Thyroid gland (tissue), 4 donors: ENCODE data around the gene SLCO2A1. TPM values are rescaled to one million over a fixed set of nuclear protein-coding genes. Genes with fewer than 3 reads are reported as not detected.

Experiments used
- DNase-seq, 2 donors: peaks; one replicate each; pipeline ENCODE4 v3.0.0-alpha.2; 2019
- H3K27ac ChIP-seq, 3 donors: fragments of 200-600 bp; sonication (generic); 1 replicate in 2 of 3; 2 replicates in 1 of 3; pipeline ENCODE4 v1.5.1; 2016 to 2019; ENCODE audit warnings: mild to moderate bottlenecking in 1 of 3, moderate library complexity in 1 of 3
- H3K27me3 ChIP-seq: fragments of 200-600 bp; sonication (generic); one replicate; pipeline ENCODE4 v1.5.1; 2019
- H3K36me3 ChIP-seq, 2 donors: fragments of 200-600 bp; sonication (generic); one replicate each; pipeline ENCODE4 v1.5.1; 2016 to 2019
- H3K4me1 ChIP-seq, 2 donors: fragments of 200-600 bp; sonication (generic); one replicate each; pipeline ENCODE4 v1.5.1; 2017 to 2019
- H3K4me3 ChIP-seq, 3 donors: fragments of 200-600 bp; sonication (generic); replicated peaks in 1 of 3; 1 replicate in 2 of 3; 2 replicates in 1 of 3; pipeline ENCODE4 v1.5.1; 2016; ENCODE audit warnings: mild to moderate bottlenecking in 1 of 3
- H3K9me3 ChIP-seq: fragments of 200-600 bp; sonication (generic); one replicate; pipeline ENCODE4 v1.5.1; 2017
- POLR2A ChIP-seq, 2 donors: fragments of 450-650 bp; IDR thresholded peaks; one replicate each; pipeline ENCODE4 v1.6.1; 2017; ENCODE audit warnings: antibody characterized with exemption in 2 of 2, mild to moderate bottlenecking in 2 of 2, moderate library complexity in 1 of 2
- WGBS, 2 donors: methylation state at CpG; one replicate each; pipeline ENCODE4 v1.1.5; 2017; 5-methylcytosine and 5-hydroxymethylcytosine counted together
- intact Hi-C: fragments of 100-400 bp; cut with DNase I; formaldehyde crosslinking; loops from one replicate; pipeline ENCODE4 v1.15.1; 2023
- total RNA-seq, 4 donors: library from RNA; depleted of rRNA; stranded (reverse); fragments of >200 nt; gene quantifications; one replicate each; pipeline ENCODE4 v1.2.3, GENCODE V29; 2016
- TF ChIP-seq, protein P1 (sequence below), 6 experiments: fragments of 200-600 bp in 3 of 6; fragments of 450-650 bp in 3 of 6; sonication (generic) in 3 of 6; IDR thresholded peaks; one replicate each; pipeline ENCODE4 v1.5.1; 2016 to 2019; ENCODE audit warnings: antibody characterized with exemption in 6 of 6, mild to moderate bottlenecking in 2 of 6, inconsistent platforms in 1 of 6, moderate library complexity in 1 of 6

The SLCO2A1 gene
- total RNA-seq, 4 donors from 2014 or later: 26.0 to 76.6 (median 41.0) TPM

DNA sequence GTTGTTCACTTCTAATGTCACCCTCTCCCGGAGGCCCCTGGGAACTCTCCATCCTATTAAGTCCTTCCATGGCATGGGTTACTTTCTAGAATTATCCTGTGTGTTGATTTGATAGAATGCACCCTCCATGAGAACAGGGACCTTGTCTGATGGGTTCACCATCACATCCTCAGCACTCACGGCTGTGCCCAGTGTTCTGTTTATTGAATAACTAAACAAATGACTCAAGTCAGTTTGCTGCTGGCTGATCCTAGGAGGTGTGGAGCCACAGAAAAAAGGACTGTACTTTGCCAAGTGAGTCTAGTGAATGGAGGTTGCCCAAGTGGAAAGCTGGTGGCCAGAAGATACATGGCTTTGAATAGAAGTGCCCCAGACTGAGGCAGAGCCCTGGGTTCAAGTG, 85.5 kb downstream of the SLCO2A1 start:
- intact Hi-C loops: no loop called here
- H3K4me1 ChIP-seq: peaks cover 3 to 13% of the 10 kb centered on the region in 2 donors
- no peaks in the 10 kb centered on the region for H3K27me3 ChIP-seq
- peaks cover 0 to 8% of the 10 kb centered on the region in 2 donors for H3K36me3 ChIP-seq
- DNase-seq: no peak
- 83 to 91% methylated on average over 2 of the region's 2 CpGs for WGBS, 2 donors
- no peaks in the 10 kb centered on the region for H3K9me3 ChIP-seq
- H3K27ac ChIP-seq: peak overlapping the region; percentile 11 to 53 (median 46)
- TF ChIP-seq, protein P1, sequence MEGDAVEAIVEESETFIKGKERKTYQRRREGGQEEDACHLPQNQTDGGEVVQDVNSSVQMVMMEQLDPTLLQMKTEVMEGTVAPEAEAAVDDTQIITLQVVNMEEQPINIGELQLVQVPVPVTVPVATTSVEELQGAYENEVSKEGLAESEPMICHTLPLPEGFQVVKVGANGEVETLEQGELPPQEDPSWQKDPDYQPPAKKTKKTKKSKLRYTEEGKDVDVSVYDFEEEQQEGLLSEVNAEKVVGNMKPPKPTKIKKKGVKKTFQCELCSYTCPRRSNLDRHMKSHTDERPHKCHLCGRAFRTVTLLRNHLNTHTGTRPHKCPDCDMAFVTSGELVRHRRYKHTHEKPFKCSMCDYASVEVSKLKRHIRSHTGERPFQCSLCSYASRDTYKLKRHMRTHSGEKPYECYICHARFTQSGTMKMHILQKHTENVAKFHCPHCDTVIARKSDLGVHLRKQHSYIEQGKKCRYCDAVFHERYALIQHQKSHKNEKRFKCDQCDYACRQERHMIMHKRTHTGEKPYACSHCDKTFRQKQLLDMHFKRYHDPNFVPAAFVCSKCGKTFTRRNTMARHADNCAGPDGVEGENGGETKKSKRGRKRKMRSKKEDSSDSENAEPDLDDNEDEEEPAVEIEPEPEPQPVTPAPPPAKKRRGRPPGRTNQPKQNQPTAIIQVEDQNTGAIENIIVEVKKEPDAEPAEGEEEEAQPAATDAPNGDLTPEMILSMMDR (IDR thresholded peaks at IDR 0.05): no peak
- no peak for TF ChIP-seq POLR2A (IDR thresholded peaks at IDR 0.05)
- H3K4me3 ChIP-seq: no peak overlapping the region

DNA sequence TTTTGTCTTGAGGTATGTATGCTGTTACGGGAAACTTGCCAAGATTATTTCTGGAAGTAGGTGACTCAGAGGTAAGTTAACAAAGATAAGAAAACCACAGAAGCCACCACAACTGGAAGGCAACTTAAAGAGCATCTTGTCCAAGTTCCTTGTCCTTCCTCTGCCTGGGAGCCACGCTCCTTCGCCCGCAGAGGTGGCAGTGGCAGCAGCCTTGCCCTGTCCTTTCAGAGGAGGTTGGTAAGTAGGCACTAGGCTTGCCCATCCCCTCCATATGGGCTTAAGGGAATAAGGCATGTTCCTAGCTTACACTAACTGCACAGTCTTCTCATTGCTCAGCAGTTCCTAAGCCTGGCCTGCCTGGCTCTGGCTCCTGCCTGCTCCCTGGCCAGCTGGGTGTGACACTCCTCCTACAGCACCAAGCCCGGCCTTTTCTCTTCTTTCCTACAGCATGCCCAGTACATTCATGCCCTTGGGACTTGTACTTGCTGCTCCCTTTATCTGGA, 86.0 kb downstream of the SLCO2A1 start:
- intact Hi-C loops: no loop called here
- H3K9me3 ChIP-seq: no peaks in the 10 kb centered on the region
- no peak overlapping the region for H3K4me3 ChIP-seq
- H3K27me3 ChIP-seq: no peaks in the 10 kb centered on the region
- WGBS, 2 donors: 86 to 90% methylated on average over 5 of the region's 5 CpGs
- H3K27ac ChIP-seq: peak overlapping the region in 2 of 3 donors; percentile 26 to 53
- DNase-seq: no peak
- TF ChIP-seq, protein P1 (IDR thresholded peaks at IDR 0.05): no peak
- TF ChIP-seq POLR2A (IDR thresholded peaks at IDR 0.05): no peak
- peaks cover 3 to 8% of the 10 kb centered on the region in 2 donors for H3K36me3 ChIP-seq
- H3K4me1 ChIP-seq: peaks cover 3 to 13% of the 10 kb centered on the region in 2 donors

DNA sequence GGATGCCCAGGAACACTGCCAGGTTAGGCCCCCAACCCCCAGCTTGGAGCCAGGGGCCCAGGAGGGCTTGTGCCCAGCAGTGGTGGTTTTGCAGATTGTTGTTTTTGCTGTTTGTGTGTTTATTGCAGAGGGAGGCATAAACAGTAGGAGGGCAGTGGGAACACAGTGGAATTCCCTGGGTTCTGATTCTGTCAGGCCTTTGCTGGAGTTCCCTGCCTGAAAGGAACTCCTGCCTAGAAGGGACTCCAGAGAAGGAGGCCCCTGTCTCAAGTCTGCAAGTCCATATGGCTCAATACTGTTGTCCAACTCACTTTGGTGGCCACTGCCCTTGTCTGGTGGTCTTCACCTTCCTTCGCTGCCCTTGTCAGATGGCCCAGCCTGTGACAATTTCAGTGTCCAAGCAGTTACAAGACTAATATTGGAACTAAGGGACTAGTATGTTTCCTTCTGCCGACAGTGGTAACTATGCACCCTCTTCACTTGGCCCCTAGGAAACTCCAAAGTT, 86.6 kb downstream of the SLCO2A1 start:
- Histone ChIP-seq H3K27ac (peak overlapping the region in 1 of 3 donors; percentile 26), H3K27me3 (no peaks in the 10 kb centered on the region), H3K4me1 (peaks cover 3 to 13% of the 10 kb centered on the region in 2 donors), H3K4me3 (no peak overlapping the region), H3K9me3 (no peaks in the 10 kb centered on the region), H3K36me3 (peaks cover 7 to 8% of the 10 kb centered on the region in 2 donors)
- 93 to 96% methylated on average over 2 of the region's 2 CpGs for WGBS, 2 donors
- intact Hi-C loops: no loop called here
- no peak for TF ChIP-seq POLR2A (IDR thresholded peaks at IDR 0.05)
- TF ChIP-seq, protein P1 (IDR thresholded peaks at IDR 0.05): no peak
- DNase-seq: no peak

DNA sequence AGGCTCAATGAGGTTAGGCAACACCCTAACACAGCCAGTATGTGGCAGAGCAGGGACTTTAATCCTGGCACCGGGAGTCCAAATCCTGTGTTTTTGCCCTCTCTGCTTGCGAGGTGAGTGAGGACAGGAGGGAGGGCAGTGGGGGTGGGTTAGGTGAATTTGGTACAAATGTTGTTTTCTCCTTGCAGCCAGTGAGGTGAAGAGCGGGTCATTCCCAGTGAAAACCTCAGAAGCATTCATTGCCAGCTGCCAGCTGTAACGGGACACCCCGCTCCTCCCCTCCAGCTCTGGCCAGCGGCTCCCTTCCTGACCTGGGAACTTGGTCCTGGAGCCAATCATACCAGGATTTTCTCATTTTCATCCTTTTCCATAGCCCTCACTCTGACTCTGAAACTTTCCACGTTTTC, 88.3 kb downstream of the SLCO2A1 start:
- intact Hi-C loops: no loop called here
- Histone ChIP-seq H3K27me3 (no peaks in the 10 kb centered on the region), H3K27ac (peak overlapping the region in 2 of 3 donors; percentile 7 to 38), H3K9me3 (no peaks in the 10 kb centered on the region), H3K36me3 (peaks cover 8 to 15% of the 10 kb centered on the region in 2 donors), H3K4me1 (peaks cover 3 to 13% of the 10 kb centered on the region in 2 donors), H3K4me3 (no peak overlapping the region)
- TF ChIP-seq, protein P1 (IDR thresholded peaks at IDR 0.05): no peak
- no peak for TF ChIP-seq POLR2A (IDR thresholded peaks at IDR 0.05)
- 75 to 76% methylated on average over 7 of the region's 7 CpGs for WGBS, 2 donors
- no peak for DNase-seq

DNA sequence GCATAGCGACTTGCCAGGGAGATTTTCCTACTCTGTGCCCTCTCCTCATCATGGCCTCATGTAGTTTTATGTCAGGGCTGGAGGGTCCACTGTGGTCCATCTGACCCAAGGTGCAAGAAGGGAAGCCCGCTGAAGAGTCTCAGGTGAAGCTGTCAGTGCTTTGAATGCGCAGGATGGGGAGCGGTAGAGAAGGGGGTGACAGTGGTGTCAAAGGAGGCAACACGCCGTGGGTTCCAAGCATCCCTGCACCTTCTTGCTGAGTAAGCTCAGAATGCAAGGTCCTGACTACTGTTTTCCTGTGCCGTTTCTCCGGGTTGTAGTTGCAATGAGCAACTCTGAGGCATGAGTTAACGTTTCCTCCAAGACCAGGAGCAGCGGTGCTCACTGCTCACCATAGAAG, 89.2 kb downstream of the SLCO2A1 start:
- no peaks in the 10 kb centered on the region for H3K27me3 ChIP-seq
- H3K4me1 ChIP-seq: peaks cover 2 to 13% of the 10 kb centered on the region in 2 donors
- peaks cover 8 to 16% of the 10 kb centered on the region in 2 donors for H3K36me3 ChIP-seq
- H3K4me3 ChIP-seq: no peak overlapping the region
- 89 to 91% methylated on average over 10 of the region's 10 CpGs for WGBS, 2 donors
- no peak overlapping the region for H3K27ac ChIP-seq
- TF ChIP-seq, protein P1 (IDR thresholded peaks at IDR 0.05): no peak
- no peak for TF ChIP-seq POLR2A (IDR thresholded peaks at IDR 0.05)
- H3K9me3 ChIP-seq: no peaks in the 10 kb centered on the region
- no peak for DNase-seq
- intact Hi-C loops: no loop called here
